ENCODE results near the gene UBE2S.
"Not testable (repeated sequence)": the region's sequence is repeated elsewhere in the genome, so short reads cannot be mapped to it uniquely, and the experiment has no call there.

- not testable (repeated sequence) for TF ChIP-seq YY1 (IDR thresholded peaks at IDR 0.05; ENCODE audit: insufficient read depth, insufficient read length); SUZ12 (IDR thresholded peaks at IDR 0.05; ENCODE audit: extremely low read depth, insufficient read depth, insufficient read length)
These were observed at the start of gene UBE2S for GRCh38 chr19:55407550-55407799.

Measured in NT2/D1 (cell line).